HG03064 (cell line): ENCODE measurements around the gene NRG3.
"Not testable (repeated sequence)": the region's sequence is repeated elsewhere in the genome, so short reads cannot be mapped to it uniquely, and the experiment has no call there.

ENCODE experiments used
- ATAC-seq: cut with Tn5 transposase; IDR thresholded peaks from one replicate; pipeline ENCODE4 v1.9.1; 2021; ENCODE audit warnings: low read depth; ENCODE audit not compliant: unreplicated experiment

NRG3 gene

GRCh38 chr10:82934947-82935346 is 1060.0 kb downstream of the NRG3 start:
- ATAC-seq, result no peak

GRCh38 chr10:82938331-82938730 is 1063.3 kb downstream of the NRG3 start:
- no peak for ATAC-seq

- ATAC-seq, result no peak
These were observed 1067.5 kb downstream of the NRG3 start for GRCh38 chr10:82942286-82943099.

GRCh38 chr10:82943142-82943541 is 1068.1 kb downstream of the NRG3 start:
- no peak for ATAC-seq

GRCh38 chr10:82949816-82950575 is 1075.0 kb downstream of the NRG3 start:
- no peak for ATAC-seq

GRCh38 chr10:82953331-82953730 is 1078.3 kb downstream of the NRG3 start:
- ATAC-seq, result no peak

- ATAC-seq, result no peak
These were observed 1078.9 kb downstream of the NRG3 start for GRCh38 chr10:82953909-82954308.

GRCh38 chr10:82960421-82961060 is 1085.5 kb downstream of the NRG3 start:
- ATAC-seq, result not testable (repeated sequence)

- ATAC-seq, result no peak
These were observed 1086.9 kb downstream of the NRG3 start for GRCh38 chr10:82961864-82962263.

- ATAC-seq, result no peak
These were observed 1091.1 kb downstream of the NRG3 start for GRCh38 chr10:82966130-82966529.

GRCh38 chr10:82968533-82968932 is 1093.5 kb downstream of the NRG3 start:
- ATAC-seq, result no peak

- ATAC-seq, result no peak
These were observed 1094.4 kb downstream of the NRG3 start for GRCh38 chr10:82969405-82969804.

- no peak for ATAC-seq
These were observed 1105.3 kb downstream of the NRG3 start for GRCh38 chr10:82980321-82980720.

- no peak for ATAC-seq
These were observed 1106.2 kb downstream of the NRG3 start for GRCh38 chr10:82981137-82981723.

- ATAC-seq, result no peak
These were observed 1107.2 kb downstream of the NRG3 start for GRCh38 chr10:82982110-82982608.

GRCh38 chr10:82986216-82986615 is 1111.2 kb downstream of the NRG3 start:
- ATAC-seq, result no peak

GRCh38 chr10:83006479-83006878 is 1131.5 kb downstream of the NRG3 start:
- ATAC-seq, result not testable (repeated sequence)

- ATAC-seq, result no peak
These were observed 1132.5 kb downstream of the NRG3 start for GRCh38 chr10:83007510-83007909.

- no peak for ATAC-seq
These were observed 1137.9 kb downstream of the NRG3 start for GRCh38 chr10:83012866-83013265.

- ATAC-seq, result no peak
These were observed 1142.3 kb downstream of the NRG3 start for GRCh38 chr10:83017076-83017867.
